Esophagus squamous epithelium (tissue), 5 donors: ENCODE data around the gene FRMPD2. TPM values are rescaled to one million over a fixed set of nuclear protein-coding genes. Genes with fewer than 3 reads are reported as not detected.

ENCODE experiments used
- DNase-seq: peaks from one replicate; lab custom pipeline; 2025; lab: John Stamatoyannopoulos, UW
- H3K27ac ChIP-seq, 4 donors: fragments of 200-600 bp; sonication (generic); one replicate each; pipeline ENCODE4 v1.5.1; 2016 to 2019; ENCODE audit warnings: mild to moderate bottlenecking in 1 of 4
- H3K27me3 ChIP-seq, 4 donors: fragments of 200-600 bp; sonication (generic); 1 replicate in 3 of 4; 2 replicates in 1 of 4; pipeline versions ENCODE4 v1.5.1 to v1.6.0; 2017 to 2021; ENCODE audit warnings: antibody characterized with exemption in 1 of 4
- H3K36me3 ChIP-seq, 3 donors: fragments of 200-600 bp; sonication (generic); one replicate each; pipeline ENCODE4 v1.5.1; 2016 to 2019
- H3K4me1 ChIP-seq, 3 donors: fragments of 200-600 bp; sonication (generic); one replicate each; pipeline ENCODE4 v1.5.1; 2017 to 2019
- H3K4me3 ChIP-seq, 4 donors: fragments of 200-600 bp; sonication (generic); 1 replicate in 3 of 4; 2 replicates in 1 of 4; pipeline ENCODE4 v1.5.1; 2016 to 2019; ENCODE audit warnings: mild to moderate bottlenecking in 2 of 4, moderate library complexity in 1 of 4
- H3K9me3 ChIP-seq, 3 donors: fragments of 200-600 bp; sonication (generic); one replicate each; pipeline ENCODE4 v1.5.1; 2016 to 2019
- CTCF ChIP-seq, 6 experiments: fragments of 450-650 bp in 4 of 6; fragments of 200-600 bp in 2 of 6; sonication (generic) in 2 of 6; IDR thresholded peaks; one replicate each; pipeline ENCODE4 v1.5.1; 2016 to 2019; ENCODE audit warnings: antibody characterized with exemption in 6 of 6, mild to moderate bottlenecking in 4 of 6, moderate library complexity in 4 of 6
- POLR2A ChIP-seq, 4 donors: fragments of 450-650 bp; IDR thresholded peaks; one replicate each; pipeline ENCODE4 v1.6.1; 2017; ENCODE audit warnings: antibody characterized with exemption in 4 of 4, mild to moderate bottlenecking in 4 of 4, moderate library complexity in 3 of 4
- WGBS, 2 donors: methylation state at CpG; one replicate each; pipeline ENCODE4 v1.1.5; 2018; 5-methylcytosine and 5-hydroxymethylcytosine counted together
- intact Hi-C: fragments of 100-400 bp; cut with DNase I; formaldehyde crosslinking; loops from one replicate; pipeline ENCODE4 v1.15.0; 2022
- total RNA-seq, 4 donors: library from RNA; depleted of rRNA; stranded (reverse); fragments of >200 nt; gene quantifications; one replicate each; pipeline ENCODE4 v1.1.0, GENCODE V29; 2016
- donor health status: DM: yes; HTN: yes; CAD: no.

FRMPD2 gene
- total RNA-seq, 4 donors from 2014 or later = not detected

DNA sequence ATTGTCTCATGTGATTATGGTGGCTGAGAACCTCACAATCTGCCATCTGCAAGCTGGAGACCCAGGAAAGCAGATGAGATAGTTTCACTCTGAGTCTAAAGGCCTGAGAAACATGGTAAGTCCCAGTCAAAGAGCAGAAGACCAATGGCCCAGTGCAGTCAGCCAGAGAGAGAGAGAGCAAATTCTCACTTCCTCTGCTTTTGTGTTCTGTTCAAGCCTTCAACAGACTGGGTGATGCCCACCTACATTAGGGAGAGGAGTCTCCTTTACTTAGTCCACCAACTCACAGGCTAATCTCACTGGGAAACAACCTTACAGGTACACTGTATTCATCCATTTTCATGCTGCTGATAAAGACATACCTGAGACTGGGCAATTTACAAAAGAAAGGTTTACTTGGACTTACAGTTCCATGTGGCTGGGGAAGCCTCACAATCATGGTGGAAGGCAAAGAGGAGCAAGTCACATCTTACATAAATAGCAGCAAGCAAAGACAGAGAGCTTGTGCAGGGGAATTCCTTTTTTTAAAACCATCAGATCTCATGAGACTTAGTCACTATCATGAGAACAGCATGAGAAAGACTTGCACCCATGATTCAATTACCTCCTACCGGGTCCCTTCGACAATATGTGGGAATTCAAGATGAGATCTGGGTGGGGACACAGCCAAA, 4.7 kb upstream of the FRMPD2 start:
- no peak overlapping the region for H3K4me3 ChIP-seq
- DNase-seq = no peak
- peaks cover 0 to 15% (median 0%) of the 10 kb centered on the region in 4 donors for H3K27me3 ChIP-seq
- H3K4me1 ChIP-seq = no peaks in the 10 kb centered on the region
- H3K27ac ChIP-seq = no peak overlapping the region
- intact Hi-C loops = no loop called here
- peaks cover 0 to 3% (median 0%) of the 10 kb centered on the region in 3 donors for H3K9me3 ChIP-seq
- no peak for TF ChIP-seq POLR2A (IDR thresholded peaks at IDR 0.05)
- TF ChIP-seq CTCF (IDR thresholded peaks at IDR 0.05) = no peak
- 85 to 95% methylated on average over 2 of the region's 2 CpGs for WGBS, 2 donors
- no peaks in the 10 kb centered on the region for H3K36me3 ChIP-seq

DNA sequence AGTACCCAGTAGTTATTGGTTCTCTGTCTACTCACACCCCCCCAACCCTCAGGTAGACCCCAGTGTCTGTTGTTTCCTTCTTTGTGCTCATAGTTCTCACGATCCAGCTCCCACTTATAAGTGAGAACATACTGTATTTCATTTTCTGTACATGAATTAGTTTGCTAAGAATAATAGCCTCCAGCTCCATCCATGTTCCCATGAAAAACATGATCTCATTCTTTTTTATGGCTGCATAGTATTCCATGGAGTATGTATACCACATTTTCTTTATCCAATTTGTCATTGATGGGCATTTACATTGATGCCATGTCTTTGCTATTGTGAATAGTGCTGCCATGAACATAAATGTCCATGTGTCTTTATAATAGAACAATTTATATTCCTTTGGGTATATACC, 2.6 kb upstream of the FRMPD2 start:
- no peaks in the 10 kb centered on the region for H3K36me3 ChIP-seq
- no peaks in the 10 kb centered on the region for H3K4me1 ChIP-seq
- intact Hi-C loops = no loop called here
- TF ChIP-seq POLR2A (IDR thresholded peaks at IDR 0.05) (no peak), CTCF (IDR thresholded peaks at IDR 0.05) (no peak)
- DNase-seq = no peak
- WGBS, 2 donors = 89 to 95% methylated on average over 1 of the region's 1 CpG
- no peak overlapping the region for H3K4me3 ChIP-seq
- no peak overlapping the region for H3K27ac ChIP-seq
- peaks cover 0 to 12% (median 0%) of the 10 kb centered on the region in 4 donors for H3K27me3 ChIP-seq
- no peaks in the 10 kb centered on the region for H3K9me3 ChIP-seq

- H3K4me1 ChIP-seq = no peaks in the 10 kb centered on the region
- no peak overlapping the region for H3K4me3 ChIP-seq
- WGBS, 2 donors = 43 to 62% methylated on average over 2 of the region's 2 CpGs
- intact Hi-C loops = no loop called here
- no peaks in the 10 kb centered on the region for H3K36me3 ChIP-seq
- no peaks in the 10 kb centered on the region for H3K9me3 ChIP-seq
- no peak for TF ChIP-seq CTCF (IDR thresholded peaks at IDR 0.05)
- TF ChIP-seq POLR2A (IDR thresholded peaks at IDR 0.05) = no peak
- no peak for DNase-seq
- H3K27me3 ChIP-seq = no peaks in the 10 kb centered on the region
- H3K27ac ChIP-seq = no peak overlapping the region
Observed at GRCh38 chr10:48273741-48274140, 755 bp downstream of the FRMPD2 start.

- no peaks in the 10 kb centered on the region for H3K27me3 ChIP-seq
- WGBS, 2 donors = 95 to 98% methylated on average over 2 of the region's 2 CpGs
- H3K36me3 ChIP-seq = no peaks in the 10 kb centered on the region
- intact Hi-C loops = no loop called here
- H3K4me1 ChIP-seq = no peaks in the 10 kb centered on the region
- H3K9me3 ChIP-seq = no peaks in the 10 kb centered on the region
- no peak overlapping the region for H3K27ac ChIP-seq
- TF ChIP-seq POLR2A (IDR thresholded peaks at IDR 0.05) (no peak), CTCF (IDR thresholded peaks at IDR 0.05) (no peak)
- DNase-seq = no peak
- no peak overlapping the region for H3K4me3 ChIP-seq
Observed at GRCh38 chr10:48272682-48273081, 1.8 kb downstream of the FRMPD2 start.

DNA sequence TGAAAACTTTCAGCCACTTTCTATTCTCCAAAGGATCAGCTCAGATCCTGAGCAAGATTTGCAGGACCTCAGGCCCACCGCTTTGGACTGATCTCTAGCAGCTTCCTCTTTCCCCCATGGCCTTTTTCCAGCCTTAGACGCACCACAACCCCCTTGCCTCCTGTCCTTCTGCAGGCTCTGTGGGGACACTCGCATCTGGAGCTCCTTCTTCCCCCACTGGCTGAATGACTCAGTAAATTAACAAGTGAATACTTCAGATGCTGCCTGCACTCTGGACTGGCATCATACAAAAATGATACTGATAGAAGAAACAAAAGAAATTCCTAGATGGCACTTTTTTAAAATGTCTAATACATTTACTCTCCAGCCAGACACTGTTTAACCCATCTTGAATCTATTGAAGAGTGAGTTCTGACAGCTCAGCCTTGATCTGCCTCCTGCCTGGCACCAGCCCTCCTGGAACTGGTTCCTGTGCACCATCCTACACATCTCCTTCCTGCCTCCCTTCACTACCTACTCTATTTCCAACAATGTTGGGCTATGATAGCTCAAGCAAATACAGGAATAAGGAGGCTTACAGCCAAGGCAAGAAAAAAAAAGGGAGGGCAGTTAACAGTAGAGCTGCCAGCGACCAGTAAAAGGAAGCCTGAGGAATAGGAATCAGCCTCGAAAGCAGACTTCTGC, 3.3 kb downstream of the FRMPD2 start:
- no peaks in the 10 kb centered on the region for H3K27me3 ChIP-seq
- H3K4me3 ChIP-seq = no peak overlapping the region
- no peak for TF ChIP-seq POLR2A (IDR thresholded peaks at IDR 0.05)
- no peak for TF ChIP-seq CTCF (IDR thresholded peaks at IDR 0.05)
- DNase-seq = no peak
- H3K9me3 ChIP-seq = no peaks in the 10 kb centered on the region
- H3K27ac ChIP-seq = no peak overlapping the region
- no peaks in the 10 kb centered on the region for H3K4me1 ChIP-seq
- intact Hi-C loops = no loop called here
- WGBS, 2 donors = 39 to 70% methylated on average over 3 to 5 of the region's 5 CpGs
- no peaks in the 10 kb centered on the region for H3K36me3 ChIP-seq
